Fibroblast of lung (primary cell): ENCODE measurements around the gene CDH4. TPM values are rescaled to one million over a fixed set of nuclear protein-coding genes. Genes with fewer than 3 reads are reported as not detected.

Experiments
- DNase-seq, 2 donors: peaks; one replicate each; pipeline versions ENCODE4 v3.0.0 to v3.0.0-alpha.2; 2010; ENCODE audit warnings: low read depth in 2 of 2
- H2AFZ ChIP-seq: 2 replicates; pipeline ENCODE4 v1.5.1; 2012; ENCODE audit warnings: low read length, control low read depth, inconsistent platforms
- H3K27ac ChIP-seq: 2 replicates; pipeline ENCODE4 v1.5.1; 2011; ENCODE audit warnings: low read length, control low read depth; ENCODE audit not compliant: insufficient read depth
- H3K27me3 ChIP-seq: 2 replicates; pipeline ENCODE4 v1.5.1; 2011; ENCODE audit warnings: mild to moderate bottlenecking, low read length; ENCODE audit not compliant: control insufficient read depth, insufficient read depth
- H3K36me3 ChIP-seq: 2 replicates; pipeline ENCODE4 v1.5.1; 2011; ENCODE audit warnings: low read length; ENCODE audit not compliant: control insufficient read depth, insufficient read depth
- H3K4me1 ChIP-seq: 2 replicates; pipeline ENCODE4 v1.5.1; 2011; ENCODE audit warnings: low read length; ENCODE audit not compliant: control insufficient read depth, insufficient read depth; ENCODE audit errors: extremely low read depth
- H3K4me2 ChIP-seq: 2 replicates; pipeline ENCODE4 v1.5.1; 2011; ENCODE audit warnings: low read length, control low read depth; ENCODE audit not compliant: insufficient read depth; ENCODE audit errors: extremely low read depth
- H3K4me3 ChIP-seq, 4 experiments: fragments of 200-600 bp in 1 of 4; sonication (generic) in 1 of 4; replicated peaks in 1 of 4; 2 replicates each; pipeline ENCODE4 v1.5.1; 2011 to 2016; ENCODE audit warnings: low read length in 4 of 4, low read depth in 3 of 4, mild to moderate bottlenecking in 3 of 4, control low read depth in 2 of 4, inconsistent platforms in 1 of 4, mixed read lengths in 1 of 4; ENCODE audit not compliant: insufficient read depth in 1 of 4; ENCODE audit errors: control extremely low read depth in 1 of 4
- H3K79me2 ChIP-seq: 2 replicates; pipeline ENCODE4 v1.5.1; 2012; ENCODE audit warnings: mild to moderate bottlenecking, low read length, inconsistent platforms; ENCODE audit not compliant: control insufficient read depth, insufficient read depth
- H3K9ac ChIP-seq: 2 replicates; pipeline ENCODE4 v1.5.1; 2011; ENCODE audit warnings: mild to moderate bottlenecking, low read length, control low read depth; ENCODE audit not compliant: insufficient read depth
- H3K9me3 ChIP-seq: 2 replicates; pipeline ENCODE4 v1.5.1; 2012; ENCODE audit warnings: low read depth, low read length; ENCODE audit not compliant: control insufficient read depth, insufficient read depth
- H4K20me1 ChIP-seq: 2 replicates; pipeline ENCODE4 v1.5.1; 2011; ENCODE audit warnings: low read length; ENCODE audit not compliant: control insufficient read depth, insufficient read depth; ENCODE audit errors: extremely low read depth
- CTCF ChIP-seq, 2 donors: IDR thresholded peaks in 1 of 2; conservative IDR thresholded peaks in 1 of 2; 1 replicate in 1 of 2; 2 replicates in 1 of 2; pipeline ENCODE4 v1.5.1; 2011 to 2012; ENCODE audit warnings: low read length in 2 of 2, control low read depth in 1 of 2, inconsistent platforms in 1 of 2, low read depth in 1 of 2, mild to moderate bottlenecking in 1 of 2
- EZH2 ChIP-seq: IDR thresholded peaks from 2 replicates; pipeline ENCODE4 v1.5.1; 2012; ENCODE audit warnings: low read length, control low read depth, mild to moderate bottlenecking; ENCODE audit errors: missing control alignments
- polyA plus RNA-seq, 2 donors: library from polyadenylated mRNA; depleted of rRNA in 1 of 2; stranded (reverse) in 1 of 2; unstranded in 1 of 2; fragments of >200 nt; gene quantifications; 2 replicates each; pipeline ENCODE4 v1.2.1, GENCODE V29; 2011 to 2012; ENCODE audit warnings: missing spikeins in 1 of 2
- total RNA-seq: library from RNA; depleted of rRNA; stranded (reverse); fragments of >200 nt; gene quantifications from 2 replicates; pipeline ENCODE4 v1.2.1, GENCODE V29; 2014

CDH4 gene
- total and polyA plus RNA-seq, 2 donors (not counting 1 experiment from before 2014, with no cell fraction given), result 4.8 to 6.8 TPM

GRCh38 chr20:61815678-61816077 lies 563.6 kb downstream of the CDH4 start:
- Histone ChIP-seq H3K9ac (no peak overlapping the region), H2AFZ (no peak overlapping the region), H3K27ac (no peak overlapping the region), H3K4me1 (no peaks in the 10 kb centered on the region), H3K9me3 (no peaks in the 10 kb centered on the region), H3K4me2 (no peak overlapping the region), H3K4me3 (no peak overlapping the region), H3K79me2 (no peaks in the 10 kb centered on the region), H3K36me3 (no peaks in the 10 kb centered on the region), H4K20me1 (no peaks in the 10 kb centered on the region), H3K27me3 (no peaks in the 10 kb centered on the region)
- TF ChIP-seq EZH2, result no peak
- TF ChIP-seq CTCF (conservative IDR thresholded peaks at IDR 0.05 in 1 of 2, IDR thresholded peaks at IDR 0.05 in 1 of 2; ENCODE audit: low read depth in 1 of 2, low read length in 2 of 2), result no peak
- no peak for DNase-seq

- no peaks in the 10 kb centered on the region for H3K27me3 ChIP-seq
- no peak overlapping the region for H3K4me3 ChIP-seq
- H2AFZ ChIP-seq, result no peak overlapping the region
- TF ChIP-seq CTCF (conservative IDR thresholded peaks at IDR 0.05 in 1 of 2, IDR thresholded peaks at IDR 0.05 in 1 of 2; ENCODE audit: low read depth in 1 of 2, low read length in 2 of 2) (no peak), EZH2 (no peak)
- DNase-seq, result no peak
- no peaks in the 10 kb centered on the region for H3K4me1 ChIP-seq
- no peaks in the 10 kb centered on the region for H3K36me3 ChIP-seq
- H3K9me3 ChIP-seq, result no peaks in the 10 kb centered on the region
- H4K20me1 ChIP-seq, result no peaks in the 10 kb centered on the region
- no peak overlapping the region for H3K27ac ChIP-seq
- no peaks in the 10 kb centered on the region for H3K79me2 ChIP-seq
- H3K4me2 ChIP-seq, result no peak overlapping the region
- H3K9ac ChIP-seq, result no peak overlapping the region
These were observed 564.8 kb downstream of the CDH4 start for GRCh38 chr20:61816606-61817460.

GRCh38 chr20:61817575-61817974 lies 565.5 kb downstream of the CDH4 start:
- H4K20me1 ChIP-seq, result no peaks in the 10 kb centered on the region
- no peaks in the 10 kb centered on the region for H3K36me3 ChIP-seq
- H3K4me3 ChIP-seq, result no peak overlapping the region
- DNase-seq, result no peak
- no peaks in the 10 kb centered on the region for H3K27me3 ChIP-seq
- H3K9ac ChIP-seq, result no peak overlapping the region
- TF ChIP-seq EZH2 (no peak), CTCF (conservative IDR thresholded peaks at IDR 0.05 in 1 of 2, IDR thresholded peaks at IDR 0.05 in 1 of 2; ENCODE audit: low read depth in 1 of 2, low read length in 2 of 2) (no peak)
- no peaks in the 10 kb centered on the region for H3K79me2 ChIP-seq
- no peaks in the 10 kb centered on the region for H3K9me3 ChIP-seq
- H2AFZ ChIP-seq, result no peak overlapping the region
- no peak overlapping the region for H3K4me2 ChIP-seq
- no peak overlapping the region for H3K27ac ChIP-seq
- no peaks in the 10 kb centered on the region for H3K4me1 ChIP-seq
